ENCODE results near the gene LIMCH1. TPM values are rescaled to one million over a fixed set of nuclear protein-coding genes. Genes with fewer than 3 reads are reported as not detected.

LIMCH1 gene
- total RNA-seq, 2 donors from 2014 or later: 3.1 to 5.8 TPM

DNA sequence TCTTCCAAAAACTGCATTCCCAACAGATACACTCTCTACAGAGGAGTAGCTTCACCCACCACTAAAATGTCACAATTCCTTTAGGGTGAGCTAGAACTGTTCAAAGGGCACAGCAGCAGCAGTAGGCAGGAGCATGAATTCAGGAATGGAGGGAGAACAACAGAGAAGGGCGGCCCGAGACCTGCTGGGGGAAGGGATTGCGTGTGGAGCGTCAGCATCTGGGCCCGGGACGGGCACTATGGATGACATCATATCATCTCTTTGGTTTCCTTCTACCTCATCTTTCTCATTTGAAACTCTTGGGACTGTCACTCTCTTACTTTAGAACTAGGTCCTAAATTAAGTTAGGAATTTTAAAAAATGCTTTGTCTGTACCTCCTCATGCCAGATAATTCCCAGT lies 115.6 kb downstream of the LIMCH1 start:
- H3K4me1 Mint-ChIP-seq: no peaks in the 10 kb centered on the region
- H3K9me3 Mint-ChIP-seq: no peaks in the 10 kb centered on the region
- H3K36me3 Mint-ChIP-seq (ENCODE audit: low read depth): no peaks in the 10 kb centered on the region
- Histone ChIP-seq H3K4me3 (ENCODE audit: low read length) (no peak overlapping the region), H3K27me3 (ENCODE audit: control insufficient read depth, insufficient read depth, low read length, poor library complexity, severe bottlenecking) (no peaks in the 10 kb centered on the region), H3K9ac (ENCODE audit: extremely low read depth, low read length, poor library complexity, severe bottlenecking) (no peak overlapping the region), H3K4me1 (ENCODE audit: control insufficient read depth, insufficient read depth, low read length) (no peaks in the 10 kb centered on the region), H3K36me3 (ENCODE audit: control insufficient read depth, insufficient read depth, low read length) (no peaks in the 10 kb centered on the region), H3K27ac (ENCODE audit: low read depth, low read length) (no peak overlapping the region), H3K9me3 (ENCODE audit: control insufficient read depth, low read length) (no peaks in the 10 kb centered on the region)
- WGBS, 2 experiments (ENCODE audit: insufficient coverage in 1 of 2, insufficient read length in 1 of 2): 91 to 100% methylated on average over 1 to 6 of the region's 6 CpGs
- H3K4me3 Mint-ChIP-seq: no peak overlapping the region
- H3K27ac Mint-ChIP-seq: no peak overlapping the region
- no peak for DNase-seq
- TF ChIP-seq, protein P1, sequence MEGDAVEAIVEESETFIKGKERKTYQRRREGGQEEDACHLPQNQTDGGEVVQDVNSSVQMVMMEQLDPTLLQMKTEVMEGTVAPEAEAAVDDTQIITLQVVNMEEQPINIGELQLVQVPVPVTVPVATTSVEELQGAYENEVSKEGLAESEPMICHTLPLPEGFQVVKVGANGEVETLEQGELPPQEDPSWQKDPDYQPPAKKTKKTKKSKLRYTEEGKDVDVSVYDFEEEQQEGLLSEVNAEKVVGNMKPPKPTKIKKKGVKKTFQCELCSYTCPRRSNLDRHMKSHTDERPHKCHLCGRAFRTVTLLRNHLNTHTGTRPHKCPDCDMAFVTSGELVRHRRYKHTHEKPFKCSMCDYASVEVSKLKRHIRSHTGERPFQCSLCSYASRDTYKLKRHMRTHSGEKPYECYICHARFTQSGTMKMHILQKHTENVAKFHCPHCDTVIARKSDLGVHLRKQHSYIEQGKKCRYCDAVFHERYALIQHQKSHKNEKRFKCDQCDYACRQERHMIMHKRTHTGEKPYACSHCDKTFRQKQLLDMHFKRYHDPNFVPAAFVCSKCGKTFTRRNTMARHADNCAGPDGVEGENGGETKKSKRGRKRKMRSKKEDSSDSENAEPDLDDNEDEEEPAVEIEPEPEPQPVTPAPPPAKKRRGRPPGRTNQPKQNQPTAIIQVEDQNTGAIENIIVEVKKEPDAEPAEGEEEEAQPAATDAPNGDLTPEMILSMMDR (conservative IDR thresholded peaks at IDR 0.05): no peak
- H3K27me3 Mint-ChIP-seq (ENCODE audit: insufficient read depth): peaks cover 10% of the 10 kb centered on the region

DNA sequence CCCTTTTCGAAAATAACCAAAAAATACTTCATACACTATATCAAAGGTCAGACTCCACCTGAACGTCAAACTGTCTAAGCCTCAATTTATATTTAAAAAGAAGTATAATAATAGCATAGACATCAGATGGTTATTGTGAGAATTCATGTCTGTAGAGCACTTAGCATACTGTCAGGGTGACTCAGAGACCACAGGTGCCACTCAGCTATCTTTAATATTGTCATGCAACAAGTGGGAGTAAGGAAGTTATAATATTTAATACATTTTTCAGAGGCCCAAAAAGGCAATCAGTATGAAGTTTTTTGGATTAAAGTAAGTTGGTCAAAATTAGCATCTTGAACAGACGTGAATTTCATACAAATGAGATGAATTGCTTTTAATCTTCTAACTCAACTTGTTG lies 117.2 kb downstream of the LIMCH1 start:
- H3K9ac ChIP-seq (ENCODE audit: extremely low read depth, low read length, poor library complexity, severe bottlenecking): no peak overlapping the region
- no peak overlapping the region for H3K4me3 ChIP-seq (ENCODE audit: low read length)
- Mint-ChIP-seq H3K36me3 (ENCODE audit: low read depth) (no peaks in the 10 kb centered on the region), H3K27me3 (ENCODE audit: insufficient read depth) (peaks cover 9% of the 10 kb centered on the region), H3K4me3 (no peak overlapping the region), H3K27ac (no peak overlapping the region), H3K9me3 (no peaks in the 10 kb centered on the region), H3K4me1 (no peaks in the 10 kb centered on the region)
- H3K27ac ChIP-seq (ENCODE audit: low read depth, low read length): no peak overlapping the region
- no peaks in the 10 kb centered on the region for H3K27me3 ChIP-seq (ENCODE audit: control insufficient read depth, insufficient read depth, low read length, poor library complexity, severe bottlenecking)
- no peak for DNase-seq
- TF ChIP-seq, protein P1 (conservative IDR thresholded peaks at IDR 0.05): no peak
- H3K36me3 ChIP-seq (ENCODE audit: control insufficient read depth, insufficient read depth, low read length): no peaks in the 10 kb centered on the region
- H3K4me1 ChIP-seq (ENCODE audit: control insufficient read depth, insufficient read depth, low read length): no peaks in the 10 kb centered on the region
- WGBS, 2 experiments (ENCODE audit: insufficient coverage in 1 of 2, insufficient read length in 1 of 2): 91 to 100% methylated on average over 1 to 2 of the region's 3 CpGs
- no peaks in the 10 kb centered on the region for H3K9me3 ChIP-seq (ENCODE audit: control insufficient read depth, low read length)

DNA sequence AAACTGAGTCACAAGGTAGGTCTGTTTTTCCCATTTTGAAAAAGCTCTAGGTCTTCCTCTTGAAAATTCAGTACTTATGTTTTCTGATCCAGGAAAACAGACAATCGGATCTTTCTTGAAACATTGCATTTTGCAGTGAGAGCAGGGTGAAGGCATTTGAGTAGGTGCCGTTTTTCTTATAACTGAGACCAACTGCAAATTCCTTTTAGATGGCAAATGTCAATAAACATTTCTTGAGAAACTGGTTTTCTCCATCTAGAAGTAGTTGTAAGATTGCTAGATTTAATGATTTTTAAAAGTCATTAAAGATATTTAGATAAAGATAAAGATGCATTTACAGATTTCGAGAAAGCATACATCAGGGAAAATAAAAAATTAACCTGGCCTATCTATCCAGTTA lies 118.1 kb downstream of the LIMCH1 start:
- Mint-ChIP-seq H3K9me3 (no peaks in the 10 kb centered on the region), H3K27ac (no peak overlapping the region), H3K4me1 (no peaks in the 10 kb centered on the region), H3K36me3 (ENCODE audit: low read depth) (no peaks in the 10 kb centered on the region), H3K27me3 (ENCODE audit: insufficient read depth) (peaks cover 9% of the 10 kb centered on the region), H3K4me3 (no peak overlapping the region)
- H3K9ac ChIP-seq (ENCODE audit: extremely low read depth, low read length, poor library complexity, severe bottlenecking): no peak overlapping the region
- no peaks in the 10 kb centered on the region for H3K27me3 ChIP-seq (ENCODE audit: control insufficient read depth, insufficient read depth, low read length, poor library complexity, severe bottlenecking)
- TF ChIP-seq, protein P1 (conservative IDR thresholded peaks at IDR 0.05): no peak
- H3K36me3 ChIP-seq (ENCODE audit: control insufficient read depth, insufficient read depth, low read length): no peaks in the 10 kb centered on the region
- WGBS, 2 experiments (ENCODE audit: insufficient coverage in 1 of 2, insufficient read length in 1 of 2): 95 to 100% methylated on average over 2 to 3 of the region's 3 CpGs
- H3K4me1 ChIP-seq (ENCODE audit: control insufficient read depth, insufficient read depth, low read length): no peaks in the 10 kb centered on the region
- H3K4me3 ChIP-seq (ENCODE audit: low read length): no peak overlapping the region
- H3K27ac ChIP-seq (ENCODE audit: low read depth, low read length): no peak overlapping the region
- no peaks in the 10 kb centered on the region for H3K9me3 ChIP-seq (ENCODE audit: control insufficient read depth, low read length)
- DNase-seq: no peak
